ENCODE data around the gene LRMDA. TPM values are rescaled to one million over a fixed set of nuclear protein-coding genes. Genes with fewer than 3 reads are reported as not detected.

LRMDA gene
- total RNA-seq, 4 donors from 2014 or later, result 2.2 to 7.8 (median 4.5) TPM

GRCh38 chr10:76432016-76433012, 1000.9 kb downstream of the LRMDA start:
- DNase-seq, result peak; percentile 27
- Histone ChIP-seq H3K4me1 (peaks cover 3 to 27% (median 12%) of the 10 kb centered on the region in 4 donors), H3K4me3 (no peak overlapping the region), H3K27me3 (no peaks in the 10 kb centered on the region), H3K36me3 (no peaks in the 10 kb centered on the region), H3K9me3 (no peaks in the 10 kb centered on the region), H3K27ac (peak overlapping the region; percentile 40 to 83 (median 68))
- TF ChIP-seq POLR2AphosphoS5 (IDR thresholded peaks at IDR 0.05) (peak in 1 of 3 donors; percentile 22), EP300 (IDR thresholded peaks at IDR 0.05; ENCODE audit: low read depth) (no peak), CTCF (IDR thresholded peaks at IDR 0.05) (no peak)
- intact Hi-C loops (cut with DNase I; ENCODE audit: low total_unique reads), result no loop called here
- WGBS, 2 donors (ENCODE audit: low coverage in 1 of 2), result 20 to 69% methylated on average over 2 to 7 of the region's 7 CpGs
- in situ Hi-C loops (cut with MboI; ENCODE audit: low pct_ligation_motif_present in 1 of 4, low pct_unique_long_range_greater_than_20kb in 1 of 4, low sequenced_read_pairs in 3 of 4), result no loop called here

- TF ChIP-seq EP300 (IDR thresholded peaks at IDR 0.05; ENCODE audit: low read depth), result no peak
- TF ChIP-seq POLR2AphosphoS5 (IDR thresholded peaks at IDR 0.05), result no peak
- TF ChIP-seq CTCF (IDR thresholded peaks at IDR 0.05), result no peak
- H3K36me3 ChIP-seq, result no peaks in the 10 kb centered on the region
- H3K27ac ChIP-seq, result peak overlapping the region in 2 of 4 donors; percentile 60 to 64
- 80 to 83% methylated on average over 6 to 8 of the region's 8 CpGs for WGBS, 2 donors (ENCODE audit: low coverage in 1 of 2)
- peaks cover 3 to 24% (median 10%) of the 10 kb centered on the region in 4 donors for H3K4me1 ChIP-seq
- in situ Hi-C loops (cut with MboI; ENCODE audit: low pct_ligation_motif_present in 1 of 4, low pct_unique_long_range_greater_than_20kb in 1 of 4, low sequenced_read_pairs in 3 of 4) (no loop called here), intact Hi-C loops (cut with DNase I; ENCODE audit: low total_unique reads) (no loop called here)
- no peaks in the 10 kb centered on the region for H3K9me3 ChIP-seq
- H3K4me3 ChIP-seq, result no peak overlapping the region
- H3K27me3 ChIP-seq, result no peaks in the 10 kb centered on the region
- no peak for DNase-seq
Measured at GRCh38 chr10:76433161-76434005, 1002.0 kb downstream of the LRMDA start.

GRCh38 chr10:76435157-76435556, 1003.7 kb downstream of the LRMDA start:
- 79 to 100% methylated on average over 1 of the region's 1 CpG for WGBS, 2 donors (ENCODE audit: low coverage in 1 of 2)
- TF ChIP-seq EP300 (IDR thresholded peaks at IDR 0.05; ENCODE audit: low read depth), result no peak
- TF ChIP-seq CTCF (IDR thresholded peaks at IDR 0.05), result no peak
- no peak for TF ChIP-seq POLR2A (IDR thresholded peaks at IDR 0.05)
- Histone ChIP-seq H3K4me1 (peaks cover 3 to 11% (median 5%) of the 10 kb centered on the region in 4 donors), H3K4me3 (no peak overlapping the region), H3K9me3 (no peaks in the 10 kb centered on the region), H3K27me3 (no peaks in the 10 kb centered on the region), H3K36me3 (no peaks in the 10 kb centered on the region), H3K27ac (no peak overlapping the region)
- intact Hi-C loops (cut with DNase I; ENCODE audit: low total_unique reads), result no loop called here
- in situ Hi-C loops (cut with MboI; ENCODE audit: low pct_ligation_motif_present in 1 of 4, low pct_unique_long_range_greater_than_20kb in 1 of 4, low sequenced_read_pairs in 3 of 4), result no loop called here
- no peak for DNase-seq

DNA sequence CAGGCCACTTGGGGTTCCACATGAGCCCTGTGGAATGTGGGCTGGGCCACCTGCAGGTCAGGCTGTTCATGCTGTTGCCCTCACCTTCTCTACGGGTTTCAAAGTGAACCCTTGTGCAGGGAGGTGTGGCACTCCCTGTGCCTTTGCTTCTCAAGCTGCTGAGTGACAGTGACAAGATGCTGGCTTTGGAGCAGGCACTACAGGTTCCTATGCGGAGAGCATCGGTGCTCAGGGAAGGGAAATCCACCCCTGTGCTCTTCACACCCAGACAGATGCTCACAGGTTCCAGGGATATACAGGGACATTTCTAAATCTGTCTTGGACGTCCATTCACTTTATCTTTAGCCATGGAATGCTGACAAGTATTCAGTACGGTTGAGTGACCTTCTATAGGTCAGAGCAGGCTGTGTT, 1005.0 kb downstream of the LRMDA start:
- intact Hi-C loops (cut with DNase I; ENCODE audit: low total_unique reads) (no loop called here), in situ Hi-C loops (cut with MboI; ENCODE audit: low pct_ligation_motif_present in 1 of 4, low pct_unique_long_range_greater_than_20kb in 1 of 4, low sequenced_read_pairs in 3 of 4) (no loop called here)
- Histone ChIP-seq H3K27ac (no peak overlapping the region), H3K4me1 (peaks cover 2 to 6% (median 4%) of the 10 kb centered on the region in 4 donors), H3K36me3 (no peaks in the 10 kb centered on the region), H3K4me3 (no peak overlapping the region), H3K9me3 (no peaks in the 10 kb centered on the region), H3K27me3 (no peaks in the 10 kb centered on the region)
- 71 to 87% methylated on average over 3 to 5 of the region's 5 CpGs for WGBS, 2 donors (ENCODE audit: low coverage in 1 of 2)
- no peak for DNase-seq
- no peak for TF ChIP-seq POLR2A (IDR thresholded peaks at IDR 0.05)

Data from transverse colon (tissue), 4 donors.